NB4 (cell line): ENCODE data around the gene NAGK.

ENCODE experiments used
- CTCF ChIP-seq: IDR thresholded peaks from one replicate; pipeline ENCODE4 v1.5.1; 2012; ENCODE audit warnings: low read depth, low read length
- MYC ChIP-seq: IDR thresholded peaks from 2 replicates; pipeline ENCODE4 v1.6.1; 2011; ENCODE audit warnings: low read depth, low read length
- POLR2A ChIP-seq: IDR thresholded peaks from 2 replicates; pipeline ENCODE4 v1.6.1; 2011; ENCODE audit warnings: mild to moderate bottlenecking; ENCODE audit not compliant: insufficient read length; ENCODE audit errors: extremely low read depth
- TF ChIP-seq, protein P1 (sequence below): IDR thresholded peaks from 2 replicates; pipeline ENCODE4 v1.6.1; 2011; ENCODE audit warnings: low read depth, low read length

DNA sequence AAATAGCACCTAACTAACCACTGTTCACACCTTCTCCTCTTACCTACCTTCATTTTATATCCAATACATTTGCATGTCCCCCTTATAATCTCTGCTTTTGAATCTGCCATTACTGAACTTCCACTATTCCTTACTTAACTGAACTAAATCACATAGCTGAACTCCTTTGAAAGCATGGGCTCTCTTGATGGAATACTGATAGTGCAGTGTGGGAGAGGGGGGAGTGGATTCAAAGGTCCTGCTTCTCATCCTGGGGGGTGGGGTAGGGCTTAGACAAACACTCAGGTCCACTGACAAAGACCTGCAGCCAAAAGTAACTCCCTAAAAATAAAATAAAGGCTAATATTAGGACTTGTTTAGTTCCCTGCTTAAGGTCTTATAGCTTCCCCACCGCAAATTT is 53.0 kb downstream of the NAGK start:
- TF ChIP-seq CTCF, result no peak
- TF ChIP-seq POLR2A, result no peak
- no peak for TF ChIP-seq MYC
- TF ChIP-seq, protein P1, sequence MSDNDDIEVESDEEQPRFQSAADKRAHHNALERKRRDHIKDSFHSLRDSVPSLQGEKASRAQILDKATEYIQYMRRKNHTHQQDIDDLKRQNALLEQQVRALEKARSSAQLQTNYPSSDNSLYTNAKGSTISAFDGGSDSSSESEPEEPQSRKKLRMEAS, result no peak
